ENCODE data around the gene UBE2K.

GRCh38 chr4:39668887-39669286, 29.0 kb upstream of the UBE2K start:
- TF ChIP-seq FOXM1 (CRISPR knock-in tag; IDR thresholded peaks at IDR 0.05) (no peak), POLR2A (IDR thresholded peaks at IDR 0.05; ENCODE audit: insufficient read depth in 1 of 2, low read depth in 2 of 2, low read length in 2 of 2) (no peak), ZNF367 (CRISPR knock-in tag; IDR thresholded peaks at IDR 0.05; ENCODE audit: borderline replicate concordance) (no peak), KLF6 (CRISPR knock-in tag; IDR thresholded peaks at IDR 0.05) (no peak), CTCF (CRISPR knock-in tag; IDR thresholded peaks at IDR 0.05) (no peak), KAT7 (CRISPR knock-in tag; IDR thresholded peaks at IDR 0.05; ENCODE audit: borderline replicate concordance) (no peak), GABPA (IDR thresholded peaks at IDR 0.05; ENCODE audit: low read depth, low read length) (no peak), GABPA (CRISPR knock-in tag; IDR thresholded peaks at IDR 0.05; ENCODE audit: low read depth) (no peak), YY1 (IDR thresholded peaks at IDR 0.05; ENCODE audit: insufficient read depth, insufficient replicate concordance, low read depth, low read length) (no peak), RAD21 (CRISPR knock-in tag; IDR thresholded peaks at IDR 0.05) (no peak), TBP (CRISPR knock-in tag; IDR thresholded peaks at IDR 0.05) (no peak), ZNF337 (CRISPR knock-in tag; IDR thresholded peaks at IDR 0.05; ENCODE audit: borderline replicate concordance, low read depth) (no peak), TAF1 (CRISPR knock-in tag; IDR thresholded peaks at IDR 0.05) (no peak)

Data from HepG2 (cell line).